A673 (cell line): ENCODE results near the gene TJP1. TPM values are rescaled to one million over a fixed set of nuclear protein-coding genes. Genes with fewer than 3 reads are reported as not detected.
"Not testable (repeated sequence)": the region's sequence is repeated elsewhere in the genome, so short reads cannot be mapped to it uniquely, and the experiment has no call there.

Experiments
- BruUV-seq: library from RNA; stranded (reverse); fragments of 400-500 nt; replicated peaks from 2 replicates; lab custom pipeline; 2021; lab: Mats Ljungman, UMichigan
- CTCF ChIA-PET: fragments of 300-600 bp; sonication (Branson Sonifier 250); formaldehyde crosslinking; loops from one replicate; lab custom pipeline; 2022; ENCODE audit warnings: antibody characterized with exemption; lab: Charles Lee
- POLR2A ChIA-PET: fragments of 300-600 bp; sonication (Branson Sonifier 250); formaldehyde crosslinking; loops from one replicate; lab custom pipeline; 2022; ENCODE audit warnings: antibody characterized with exemption; ENCODE audit not compliant: low non-redundant PET; lab: Charles Lee
- DNase-seq: peaks from one replicate; pipeline ENCODE4 v3.0.0-alpha.2; 2015; ENCODE audit warnings: low spot score
- H3K27ac ChIP-seq: fragments of 200-600 bp; sonication (generic); 2 replicates; pipeline ENCODE4 v1.5.1; 2016; ENCODE audit warnings: mixed run types, low read depth, mild to moderate bottlenecking, mixed read lengths, antibody characterized with exemption, low read length; ENCODE audit not compliant: poor library complexity, severe bottlenecking
- H3K27me3 ChIP-seq: fragments of 200-600 bp; sonication (generic); replicated peaks from 2 replicates; pipeline ENCODE4 v1.6.1; 2017; ENCODE audit warnings: mixed run types, low read depth, mild to moderate bottlenecking, mixed read lengths, antibody characterized with exemption, low read length; ENCODE audit not compliant: insufficient read depth, poor library complexity
- H3K36me3 ChIP-seq: fragments of 200-600 bp; sonication (generic); 2 replicates; pipeline ENCODE4 v1.6.1; 2016; ENCODE audit warnings: mixed run types, mild to moderate bottlenecking, mixed read lengths, antibody characterized with exemption, low read length; ENCODE audit not compliant: insufficient read depth, poor library complexity, severe bottlenecking
- H3K4me1 ChIP-seq: fragments of 200-600 bp; sonication (generic); 2 replicates; pipeline ENCODE4 v1.6.1; 2017; ENCODE audit warnings: mixed run types, mild to moderate bottlenecking, mixed read lengths, antibody characterized with exemption, low read length; ENCODE audit not compliant: insufficient read depth, poor library complexity, severe bottlenecking
- H3K4me3 ChIP-seq: fragments of 200-600 bp; sonication (generic); 2 replicates; pipeline ENCODE4 v1.5.1; 2016; ENCODE audit warnings: low read depth, mixed run types, mild to moderate bottlenecking, mixed read lengths, low read length; ENCODE audit not compliant: poor library complexity, severe bottlenecking
- H3K9me3 ChIP-seq: fragments of 200-600 bp; sonication (generic); 2 replicates; pipeline ENCODE4 v1.6.1; 2016; ENCODE audit warnings: mixed run types, low read depth, mild to moderate bottlenecking, mixed read lengths, antibody characterized with exemption, low read length; ENCODE audit not compliant: poor library complexity, severe bottlenecking
- CTCF ChIP-seq: fragments of 300-800, 200-600 bp; sonication (generic); conservative IDR thresholded peaks from 2 replicates; pipeline ENCODE4 v1.5.1; 2017; ENCODE audit warnings: low read depth, mild to moderate bottlenecking, antibody characterized with exemption, low read length, moderate library complexity, mixed read lengths
- EZH2 ChIP-seq: fragments of 200-600 bp; sonication (generic); IDR thresholded peaks from 2 replicates; pipeline ENCODE4 v1.6.1; 2017; ENCODE audit warnings: borderline replicate concordance, low read depth, mild to moderate bottlenecking, mixed read lengths, antibody characterized with exemption, low read length; ENCODE audit not compliant: poor library complexity, severe bottlenecking
- intact Hi-C: fragments of 100-400 bp; cut with micrococcal nuclease; formaldehyde crosslinking; loops from one replicate; pipeline ENCODE4 v1.10.0; 2022; ENCODE audit not compliant: unreplicated experiment
- total RNA-seq: library from RNA; stranded (reverse); gene quantifications from 2 replicates; pipeline ENCODE4 v1.2.3, GENCODE V29; 2021

Gene TJP1
- total RNA-seq, 1 experiment from 2014 or later: 34.7 TPM

DNA sequence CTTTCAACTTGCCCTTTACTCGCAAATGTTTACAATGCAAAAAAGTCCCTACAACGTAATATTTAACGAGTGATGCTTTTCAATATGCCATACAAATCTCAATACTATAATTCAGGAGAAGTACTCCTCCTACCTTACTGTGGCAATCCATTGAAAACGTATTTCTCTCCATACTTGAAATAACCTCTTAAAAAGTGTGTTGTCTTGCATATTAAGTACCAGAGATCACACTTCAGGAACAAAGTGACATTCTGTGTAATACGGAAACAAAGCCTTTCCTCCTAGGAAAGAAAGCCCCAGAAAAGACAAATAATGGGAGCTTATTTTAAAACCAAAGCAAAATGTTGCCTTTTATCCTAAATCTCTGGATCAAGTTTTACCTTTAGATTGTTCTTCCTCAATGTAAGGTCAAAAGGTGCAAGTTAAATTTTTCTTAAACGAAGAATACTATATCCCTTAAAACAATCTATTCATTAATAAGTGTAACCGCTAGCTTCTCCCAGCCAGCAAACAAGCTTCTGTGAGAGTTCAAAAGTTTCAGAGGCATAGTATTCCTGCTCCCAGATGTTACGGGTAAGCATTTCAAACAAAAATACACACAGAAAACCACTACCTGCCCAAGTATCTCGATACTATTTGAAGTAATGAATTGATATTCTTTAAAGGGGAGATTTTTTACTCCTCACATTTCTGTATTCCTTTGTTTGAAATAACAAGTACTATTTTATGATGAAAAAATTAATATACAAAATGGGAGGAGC is 1.7 kb downstream of the TJP1 start:
- intact Hi-C loops: no loop called here
- TSS peak; percentile 36 for BruUV-seq
- Histone ChIP-seq H3K4me1 (peaks cover 22% of the 10 kb centered on the region), H3K4me3 (peak overlapping the region; percentile 76), H3K27ac (no peak overlapping the region), H3K9me3 (no peaks in the 10 kb centered on the region), H3K36me3 (no peaks in the 10 kb centered on the region), H3K27me3 (no peaks in the 10 kb centered on the region)
- POLR2A ChIA-PET: no interaction called here
- DNase-seq: no peak
- CTCF ChIA-PET: interaction anchor here (0.6 kb wide), 1 partner anchor 105 kb away, joined by 3 read pairs; no protein-coding TSS in a partner anchor
- no peak for TF ChIP-seq CTCF
- TF ChIP-seq EZH2: no peak

GRCh38 chr15:29819979-29820378 is 2.3 kb downstream of the TJP1 start:
- H3K27me3 ChIP-seq: no peaks in the 10 kb centered on the region
- ChIA-PET CTCF (interaction anchor here (0.6 kb wide), 1 partner anchor 106 kb away, joined by 3 read pairs; no protein-coding TSS in a partner anchor), POLR2A (no interaction called here)
- H3K36me3 ChIP-seq: no peaks in the 10 kb centered on the region
- H3K4me1 ChIP-seq: peaks cover 19% of the 10 kb centered on the region
- intact Hi-C loops: no loop called here
- DNase-seq: no peak
- no peak overlapping the region for H3K27ac ChIP-seq
- no TSS peak for BruUV-seq
- TF ChIP-seq EZH2 (no peak), CTCF (no peak)
- peak overlapping the region; percentile 76 for H3K4me3 ChIP-seq
- no peaks in the 10 kb centered on the region for H3K9me3 ChIP-seq

GRCh38 chr15:29818141-29818540 is 4.1 kb downstream of the TJP1 start:
- Histone ChIP-seq H3K27ac (no peak overlapping the region), H3K4me1 (peaks cover 18% of the 10 kb centered on the region), H3K9me3 (no peaks in the 10 kb centered on the region), H3K27me3 (no peaks in the 10 kb centered on the region), H3K4me3 (peak overlapping the region; percentile 16), H3K36me3 (no peaks in the 10 kb centered on the region)
- no TSS peak for BruUV-seq
- ChIA-PET POLR2A (no interaction called here), CTCF (no interaction called here)
- DNase-seq: peak; percentile 67
- no peak for TF ChIP-seq CTCF
- TF ChIP-seq EZH2: no peak
- intact Hi-C loops: no loop called here

DNA sequence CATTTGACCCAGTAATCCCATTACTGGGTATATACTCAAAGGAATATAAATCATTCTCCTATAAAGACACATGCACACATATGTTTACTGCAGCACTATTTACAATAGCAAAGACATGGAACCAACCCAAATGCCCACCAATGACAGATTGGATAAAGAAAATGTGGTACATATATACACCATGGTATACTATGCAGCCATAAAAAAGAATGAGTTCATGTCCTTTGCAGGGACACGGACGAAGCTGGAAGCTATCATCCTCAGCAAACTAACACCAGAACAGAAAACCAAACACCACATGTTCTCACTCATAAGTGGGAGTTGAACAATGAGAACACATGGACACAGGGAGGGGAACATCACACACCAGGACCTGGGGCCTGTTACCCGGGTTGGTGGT is 4.8 kb downstream of the TJP1 start:
- intact Hi-C loops, CTCF ChIA-PET, DNase-seq, POLR2A ChIA-PET, H3K27me3 ChIP-seq, BruUV-seq, H3K4me3 ChIP-seq, H3K36me3 ChIP-seq, H3K27ac ChIP-seq, H3K9me3 ChIP-seq: not testable (repeated sequence)
- peaks cover 18% of the 10 kb centered on the region for H3K4me1 ChIP-seq
